SK-N-SH treated with all-trans-retinoic acid at 6 μM for 48 hours (cell line): ENCODE measurements around the gene FOXK1.

Experiments
- ATAC-seq: fragments of 200-7000 bp; cut with Tn5 transposase; 3 replicates; pipeline ENCODE4 v1.9.1; 2020; ENCODE audit warnings: mild to moderate bottlenecking, moderate library complexity
- ARNTL ChIP-seq: fragments of 450-650 bp; formaldehyde crosslinking; IDR thresholded peaks from 2 replicates; pipeline ENCODE4 v1.5.0; 2020; ENCODE audit warnings: low read depth, mild to moderate bottlenecking, moderate library complexity, borderline replicate concordance
- BACH2 ChIP-seq: fragments of 250-450 bp; sonication (Bioruptor Pico); IDR thresholded peaks from 2 replicates; pipeline ENCODE4 v1.9.0; 2021; ENCODE audit warnings: mild to moderate bottlenecking, borderline replicate concordance
- CSDC2 ChIP-seq: fragments of 250-450 bp; sonication (Bioruptor Pico); IDR thresholded peaks from 2 replicates; pipeline ENCODE4 v1.5.0; 2020; ENCODE audit warnings: mild to moderate bottlenecking, moderate library complexity
- ESRRG ChIP-seq: fragments of 250-450 bp; sonication (Bioruptor Pico); IDR thresholded peaks from 2 replicates; pipeline ENCODE4 v1.6.1; 2021; ENCODE audit warnings: mild to moderate bottlenecking
- GLIS3 ChIP-seq: fragments of 250-450 bp; sonication (Bioruptor Pico); IDR thresholded peaks from 2 replicates; pipeline ENCODE4 v1.5.0; 2020; ENCODE audit warnings: mild to moderate bottlenecking, moderate library complexity
- OSR1 ChIP-seq: fragments of 250-450 bp; sonication (Bioruptor Pico); IDR thresholded peaks from 2 replicates; pipeline ENCODE4 v1.8.0; 2022; ENCODE audit warnings: moderate library complexity, mild to moderate bottlenecking, inconsistent platforms
- PPARA ChIP-seq: fragments of 250-450 bp; sonication (Bioruptor Pico); IDR thresholded peaks from 2 replicates; pipeline ENCODE4 v1.5.0; 2020; ENCODE audit warnings: mild to moderate bottlenecking, borderline replicate concordance
- RARB ChIP-seq: fragments of 250-450 bp; sonication (Bioruptor Pico); IDR thresholded peaks from 2 replicates; pipeline ENCODE4 v1.8.0; 2021; ENCODE audit warnings: mild to moderate bottlenecking, moderate library complexity
- SNAI2 ChIP-seq: fragments of 250-450 bp; sonication (Bioruptor Pico); IDR thresholded peaks from 2 replicates; pipeline ENCODE4 v1.5.0; 2020; ENCODE audit warnings: mild to moderate bottlenecking, moderate library complexity
- TCF4 ChIP-seq: fragments of 250-450 bp; sonication (Bioruptor Pico); IDR thresholded peaks from 2 replicates; pipeline ENCODE4 v1.8.0; 2021; ENCODE audit warnings: mild to moderate bottlenecking, moderate library complexity, borderline replicate concordance
- TOX ChIP-seq: fragments of 250-450 bp; sonication (Bioruptor Pico); IDR thresholded peaks from 2 replicates; pipeline ENCODE4 v1.8.0; 2021; ENCODE audit warnings: mild to moderate bottlenecking, moderate library complexity, borderline replicate concordance
- TSHZ2 ChIP-seq: fragments of 250-450 bp; sonication (Bioruptor Pico); IDR thresholded peaks from 2 replicates; pipeline ENCODE4 v1.5.0; 2020; ENCODE audit warnings: mild to moderate bottlenecking, moderate library complexity
- ZC3H10 ChIP-seq: fragments of 250-450 bp; sonication (Bioruptor Pico); IDR thresholded peaks from 2 replicates; pipeline ENCODE4 v1.5.1; 2021; ENCODE audit warnings: mild to moderate bottlenecking, moderate library complexity
- ZFP3 ChIP-seq: fragments of 250-450 bp; sonication (Bioruptor Pico); IDR thresholded peaks from 2 replicates; pipeline ENCODE4 v1.5.0; 2020; ENCODE audit warnings: mild to moderate bottlenecking, moderate library complexity
- ZFP30 ChIP-seq: fragments of 450-650 bp; formaldehyde crosslinking; IDR thresholded peaks from 2 replicates; pipeline ENCODE4 v1.5.0; 2022; ENCODE audit warnings: mild to moderate bottlenecking, moderate library complexity
- ZNF565 ChIP-seq: fragments of 450-650 bp; formaldehyde crosslinking; conservative IDR thresholded peaks from 2 replicates; pipeline ENCODE4 v1.5.0; 2020; ENCODE audit warnings: low read depth, mild to moderate bottlenecking, moderate library complexity
- ZNF70 ChIP-seq: fragments of 450-650 bp; formaldehyde crosslinking; IDR thresholded peaks from 2 replicates; pipeline ENCODE4 v1.5.0; 2020; ENCODE audit warnings: mild to moderate bottlenecking, moderate library complexity
- ZNF8 ChIP-seq: fragments of 450-650 bp; formaldehyde crosslinking; IDR thresholded peaks from 2 replicates; pipeline ENCODE4 v1.5.0; 2020; ENCODE audit warnings: mild to moderate bottlenecking, moderate library complexity
- TF ChIP-seq, protein P1 (sequence below): fragments of 250-450 bp; sonication (Bioruptor Pico); IDR thresholded peaks from 2 replicates; pipeline ENCODE4 v1.8.0; 2021; ENCODE audit warnings: low read depth, mild to moderate bottlenecking, moderate library complexity, borderline replicate concordance
- TF ChIP-seq, protein P2 (sequence below): fragments of 250-450 bp; sonication (Bioruptor Pico); IDR thresholded peaks from 2 replicates; pipeline ENCODE4 v1.8.0; 2020; ENCODE audit warnings: mild to moderate bottlenecking, moderate library complexity, borderline replicate concordance
- TF ChIP-seq, protein P3 (sequence below): fragments of 250-450 bp; sonication (Bioruptor Pico); IDR thresholded peaks from 2 replicates; pipeline ENCODE4 v1.5.1; 2020; ENCODE audit warnings: low read depth, mild to moderate bottlenecking, moderate library complexity

FOXK1 gene

GRCh38 chr7:4788627-4789189 is 106.6 kb downstream of the FOXK1 start:
- ATAC-seq = no peak
- no peak for TF ChIP-seq TSHZ2
- no peak for TF ChIP-seq GLIS3 (CRISPR knock-in tag)
- no peak for TF ChIP-seq ZFP3 (CRISPR knock-in tag)
- TF ChIP-seq ESRRG = no peak
- TF ChIP-seq, protein P1, sequence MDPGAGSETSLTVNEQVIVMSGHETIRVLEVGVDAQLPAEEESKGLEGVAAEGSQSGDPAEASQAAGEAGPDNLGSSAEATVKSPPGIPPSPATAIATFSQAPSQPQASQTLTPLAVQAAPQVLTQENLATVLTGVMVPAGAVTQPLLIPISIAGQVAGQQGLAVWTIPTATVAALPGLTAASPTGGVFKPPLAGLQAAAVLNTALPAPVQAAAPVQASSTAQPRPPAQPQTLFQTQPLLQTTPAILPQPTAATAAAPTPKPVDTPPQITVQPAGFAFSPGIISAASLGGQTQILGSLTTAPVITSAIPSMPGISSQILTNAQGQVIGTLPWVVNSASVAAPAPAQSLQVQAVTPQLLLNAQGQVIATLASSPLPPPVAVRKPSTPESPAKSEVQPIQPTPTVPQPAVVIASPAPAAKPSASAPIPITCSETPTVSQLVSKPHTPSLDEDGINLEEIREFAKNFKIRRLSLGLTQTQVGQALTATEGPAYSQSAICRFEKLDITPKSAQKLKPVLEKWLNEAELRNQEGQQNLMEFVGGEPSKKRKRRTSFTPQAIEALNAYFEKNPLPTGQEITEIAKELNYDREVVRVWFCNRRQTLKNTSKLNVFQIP (CRISPR knock-in tag) = no peak
- TF ChIP-seq TOX (CRISPR knock-in tag) = no peak
- TF ChIP-seq RARB (CRISPR knock-in tag) = no peak
- TF ChIP-seq ZNF565 = no peak
- no peak for TF ChIP-seq TCF4 (CRISPR knock-in tag)
- no peak for TF ChIP-seq ZNF8 (CRISPR knock-in tag)
- TF ChIP-seq, protein P2, sequence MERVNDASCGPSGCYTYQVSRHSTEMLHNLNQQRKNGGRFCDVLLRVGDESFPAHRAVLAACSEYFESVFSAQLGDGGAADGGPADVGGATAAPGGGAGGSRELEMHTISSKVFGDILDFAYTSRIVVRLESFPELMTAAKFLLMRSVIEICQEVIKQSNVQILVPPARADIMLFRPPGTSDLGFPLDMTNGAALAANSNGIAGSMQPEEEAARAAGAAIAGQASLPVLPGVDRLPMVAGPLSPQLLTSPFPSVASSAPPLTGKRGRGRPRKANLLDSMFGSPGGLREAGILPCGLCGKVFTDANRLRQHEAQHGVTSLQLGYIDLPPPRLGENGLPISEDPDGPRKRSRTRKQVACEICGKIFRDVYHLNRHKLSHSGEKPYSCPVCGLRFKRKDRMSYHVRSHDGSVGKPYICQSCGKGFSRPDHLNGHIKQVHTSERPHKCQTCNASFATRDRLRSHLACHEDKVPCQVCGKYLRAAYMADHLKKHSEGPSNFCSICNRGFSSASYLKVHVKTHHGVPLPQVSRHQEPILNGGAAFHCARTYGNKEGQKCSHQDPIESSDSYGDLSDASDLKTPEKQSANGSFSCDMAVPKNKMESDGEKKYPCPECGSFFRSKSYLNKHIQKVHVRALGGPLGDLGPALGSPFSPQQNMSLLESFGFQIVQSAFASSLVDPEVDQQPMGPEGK (CRISPR knock-in tag) = no peak
- TF ChIP-seq, protein P3, sequence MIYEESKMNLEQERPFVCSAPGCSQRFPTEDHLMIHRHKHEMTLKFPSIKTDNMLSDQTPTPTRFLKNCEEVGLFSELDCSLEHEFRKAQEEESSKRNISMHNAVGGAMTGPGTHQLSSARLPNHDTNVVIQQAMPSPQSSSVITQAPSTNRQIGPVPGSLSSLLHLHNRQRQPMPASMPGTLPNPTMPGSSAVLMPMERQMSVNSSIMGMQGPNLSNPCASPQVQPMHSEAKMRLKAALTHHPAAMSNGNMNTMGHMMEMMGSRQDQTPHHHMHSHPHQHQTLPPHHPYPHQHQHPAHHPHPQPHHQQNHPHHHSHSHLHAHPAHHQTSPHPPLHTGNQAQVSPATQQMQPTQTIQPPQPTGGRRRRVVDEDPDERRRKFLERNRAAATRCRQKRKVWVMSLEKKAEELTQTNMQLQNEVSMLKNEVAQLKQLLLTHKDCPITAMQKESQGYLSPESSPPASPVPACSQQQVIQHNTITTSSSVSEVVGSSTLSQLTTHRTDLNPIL (CRISPR knock-in tag) = no peak
- no peak for TF ChIP-seq ZC3H10
- TF ChIP-seq ARNTL (CRISPR knock-in tag) = no peak
- no peak for TF ChIP-seq BACH2 (CRISPR knock-in tag)
- TF ChIP-seq OSR1 = no peak
- TF ChIP-seq ZFP30 = no peak
- TF ChIP-seq CSDC2 (CRISPR knock-in tag) = no peak
- TF ChIP-seq SNAI2 (CRISPR knock-in tag) = no peak
- TF ChIP-seq PPARA = no peak

GRCh38 chr7:4789194-4790077 is 107.3 kb downstream of the FOXK1 start:
- no peak for ATAC-seq
- TF ChIP-seq BACH2 (CRISPR knock-in tag) (no peak), ZNF565 (no peak), ZFP30 (no peak), ZC3H10 (no peak), GLIS3 (CRISPR knock-in tag) (no peak), CSDC2 (CRISPR knock-in tag) (no peak), RARB (CRISPR knock-in tag) (no peak), PPARA (no peak)

DNA sequence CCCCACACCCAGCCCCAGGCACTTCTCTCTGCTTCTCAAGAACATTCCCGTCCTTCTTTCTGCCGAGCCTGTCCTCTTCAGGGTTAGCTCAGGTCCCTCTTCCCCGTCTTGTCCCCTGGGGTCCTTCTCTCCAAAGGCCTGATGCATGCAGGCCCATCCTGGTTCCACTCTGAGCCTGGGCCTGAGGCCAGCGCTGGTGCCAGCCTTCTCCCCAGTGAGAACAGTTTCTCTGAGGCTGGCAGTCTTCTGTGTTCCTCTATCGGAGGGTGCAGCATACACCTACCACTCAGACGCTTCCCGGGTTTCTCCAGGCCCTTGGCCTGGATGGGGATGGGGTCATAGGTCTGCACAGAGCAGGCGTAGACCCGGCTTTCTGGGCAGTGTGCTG is 108.0 kb downstream of the FOXK1 start:
- ATAC-seq = no peak
- TF ChIP-seq RARB (CRISPR knock-in tag) (no peak), ZNF70 (CRISPR knock-in tag) (no peak), ZC3H10 (no peak)
